Stimulated activated CD4-positive, alpha-beta T cell treated with anti-CD3 and anti-CD28 coated beads, Interleukin-2, amount 100 ng/mL, for 48 hours (primary cell): ENCODE data around the gene NFYC.

Experiments used
- DNase-seq, 2 donors: peaks; one replicate each; pipeline ENCODE4 v3.0.0-alpha.2; 2020

The NFYC gene

GRCh38 chr1:40691538-40692428 is at the start of gene NFYC:
Gene NFYC (plus strand): TSS chr1:40691704. CDS start chr1:40738844, 47,140 bp downstream.
- peak; percentile 92 to 93 for DNase-seq

GRCh38 chr1:40645118-40645680 is 46.3 kb upstream of the NFYC start:
- no peak for DNase-seq

- no peak for DNase-seq
These were observed 45.2 kb upstream of the NFYC start for GRCh38 chr1:40646315-40646714.

- DNase-seq: no peak
These were observed 43.3 kb upstream of the NFYC start for GRCh38 chr1:40648200-40648599.

GRCh38 chr1:40648928-40649591 is 42.4 kb upstream of the NFYC start:
- no peak for DNase-seq

- no peak for DNase-seq
These were observed 41.9 kb upstream of the NFYC start for GRCh38 chr1:40649592-40649930.

GRCh38 chr1:40650075-40650474 is 41.4 kb upstream of the NFYC start:
- DNase-seq: no peak

GRCh38 chr1:40651138-40651857 is 40.2 kb upstream of the NFYC start:
- no peak for DNase-seq

- no peak for DNase-seq
These were observed 39.0 kb upstream of the NFYC start for GRCh38 chr1:40652468-40652867.

GRCh38 chr1:40652979-40653378 is 38.5 kb upstream of the NFYC start:
- no peak for DNase-seq

- no peak for DNase-seq
These were observed 37.5 kb upstream of the NFYC start for GRCh38 chr1:40653851-40654537.

GRCh38 chr1:40657046-40657445 is 34.5 kb upstream of the NFYC start:
- no peak for DNase-seq

GRCh38 chr1:40658751-40659648 is 32.5 kb upstream of the NFYC start:
- DNase-seq: no peak

- DNase-seq: no peak
These were observed 31.9 kb upstream of the NFYC start for GRCh38 chr1:40659649-40659947.

GRCh38 chr1:40661678-40662077 is 29.8 kb upstream of the NFYC start:
- DNase-seq: no peak

GRCh38 chr1:40662151-40662550 is 29.4 kb upstream of the NFYC start:
- DNase-seq: no peak

GRCh38 chr1:40662864-40663263 is 28.6 kb upstream of the NFYC start:
- DNase-seq: peak in 1 of 2 donors; percentile 13

GRCh38 chr1:40663324-40664166 is 28.0 kb upstream of the NFYC start:
- no peak for DNase-seq

- no peak for DNase-seq
These were observed 27.4 kb upstream of the NFYC start for GRCh38 chr1:40664167-40664537.

GRCh38 chr1:40664791-40665190 is 26.7 kb upstream of the NFYC start:
- DNase-seq: no peak
